ENCODE measurements around the gene CBR1.
"Not testable (repeated sequence)": the region's sequence is repeated elsewhere in the genome, so short reads cannot be mapped to it uniquely, and the experiment has no call there.

Gene CBR1

DNA sequence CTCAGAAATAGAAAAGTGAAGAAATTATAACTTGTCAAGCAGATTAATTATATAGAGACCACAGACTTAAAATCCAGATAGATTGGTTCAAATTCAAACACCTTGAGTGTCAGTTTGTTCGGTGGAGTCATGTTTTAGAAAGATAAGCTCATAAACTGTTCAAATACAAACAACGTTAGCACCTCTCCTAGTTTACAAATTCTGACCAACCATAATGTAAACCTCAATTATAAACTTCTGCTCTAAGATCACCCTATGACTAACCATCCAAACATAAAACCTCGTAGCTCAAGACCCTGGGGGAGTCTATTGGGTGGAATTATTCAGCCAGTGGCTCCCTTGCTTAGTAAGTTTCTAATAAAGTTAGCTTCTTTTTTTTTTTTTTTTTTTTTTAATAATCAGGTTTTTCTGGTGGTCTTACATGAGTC, 12.4 kb downstream of the CBR1 start:
- DNase-seq: no peak

DNA sequence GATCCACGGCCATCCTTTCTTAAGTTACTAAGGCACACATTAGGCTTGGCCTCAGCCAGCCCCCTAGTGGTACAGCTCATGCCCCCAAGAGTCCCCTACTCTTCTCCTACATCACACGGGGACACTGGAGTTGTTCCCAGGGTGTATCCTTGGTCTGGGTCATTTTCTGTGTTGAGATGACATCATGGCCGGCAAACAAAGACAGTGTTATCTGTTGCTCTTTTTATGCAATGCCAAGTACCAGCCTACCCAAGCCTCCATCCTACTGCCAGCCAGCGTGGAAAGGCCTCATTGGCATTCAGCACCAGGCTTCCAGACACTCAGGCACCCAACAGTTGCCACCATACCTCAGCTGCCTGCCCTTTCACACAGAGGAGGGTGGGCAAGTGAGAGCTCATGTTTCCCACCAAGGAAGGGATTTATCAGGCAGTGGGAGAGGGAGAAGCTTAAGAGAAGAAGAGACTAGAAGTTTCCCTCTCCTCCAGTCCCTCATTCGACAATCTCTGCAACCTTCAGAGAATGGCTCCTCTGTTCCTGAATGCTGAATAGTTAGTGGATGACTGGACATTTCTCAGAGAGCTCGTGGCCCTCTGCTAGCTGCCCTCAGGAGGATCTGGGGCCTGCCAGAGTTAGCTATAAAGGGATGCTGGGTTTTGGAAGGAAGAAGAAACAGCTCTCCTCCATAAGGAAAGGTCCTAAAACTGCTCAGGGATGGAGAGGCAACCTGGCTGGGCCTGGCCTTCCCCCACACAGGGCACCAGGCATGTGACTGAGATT, 17.7 kb downstream of the CBR1 start:
- no peak for DNase-seq

DNA sequence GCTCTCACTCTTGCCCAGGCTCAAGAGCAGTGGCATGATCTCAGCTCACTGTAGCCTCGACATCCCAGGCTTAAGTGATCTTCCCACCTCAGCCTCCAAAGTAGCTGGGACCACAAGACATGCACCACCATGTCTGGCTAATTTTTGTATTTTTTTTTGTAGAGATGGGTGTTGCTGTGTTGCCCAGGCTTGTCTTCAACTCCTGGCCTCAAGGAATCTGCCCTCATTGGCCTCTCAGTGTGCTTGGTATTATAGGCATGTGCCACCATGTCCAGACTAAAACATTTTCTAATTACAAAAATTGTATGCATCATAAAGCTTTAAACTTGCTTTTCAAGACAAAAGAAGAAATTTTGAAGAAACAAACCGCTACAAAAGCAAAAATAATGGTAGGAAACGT, 20.1 kb downstream of the CBR1 start:
- DNase-seq: no peak

DNA sequence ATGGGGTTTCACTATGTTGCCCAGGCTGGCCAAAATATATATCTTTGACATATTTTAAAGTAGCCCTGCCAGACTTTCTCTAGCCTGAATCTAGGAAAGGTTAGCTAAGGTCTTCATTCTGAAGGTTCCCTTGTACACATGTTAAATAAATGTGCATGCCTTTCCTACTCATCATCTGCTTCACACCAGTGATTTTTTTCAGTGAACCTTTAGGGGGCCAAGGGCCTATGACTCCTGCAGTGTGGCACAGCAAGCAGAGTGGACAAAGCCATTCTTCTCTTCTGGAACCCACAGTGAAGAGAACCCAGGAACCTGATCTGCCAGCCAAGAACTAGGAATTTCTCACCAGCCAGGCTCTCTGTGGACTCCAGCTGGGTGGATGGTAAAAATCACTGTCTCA, 22.9 kb downstream of the CBR1 start:
- DNase-seq: no peak

DNA sequence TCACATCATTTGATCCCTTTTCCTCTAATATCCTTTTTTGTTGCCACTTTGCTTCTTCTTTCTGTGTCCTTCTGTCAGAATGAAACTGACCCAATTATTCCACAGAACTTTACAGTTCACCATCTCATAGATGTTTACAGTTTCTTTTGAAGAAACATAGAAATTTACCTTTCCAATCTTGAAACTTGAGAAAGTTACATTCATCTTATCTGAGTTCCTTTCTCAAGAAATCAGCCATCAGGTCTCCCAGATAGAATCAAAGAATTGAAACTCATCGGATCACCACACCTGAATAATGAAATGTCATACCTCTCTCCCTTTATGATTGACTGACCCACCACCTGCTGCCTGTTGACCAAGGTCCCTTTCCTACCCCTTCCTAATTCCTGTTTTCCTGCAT, 23.7 kb downstream of the CBR1 start:
- DNase-seq: no peak

DNA sequence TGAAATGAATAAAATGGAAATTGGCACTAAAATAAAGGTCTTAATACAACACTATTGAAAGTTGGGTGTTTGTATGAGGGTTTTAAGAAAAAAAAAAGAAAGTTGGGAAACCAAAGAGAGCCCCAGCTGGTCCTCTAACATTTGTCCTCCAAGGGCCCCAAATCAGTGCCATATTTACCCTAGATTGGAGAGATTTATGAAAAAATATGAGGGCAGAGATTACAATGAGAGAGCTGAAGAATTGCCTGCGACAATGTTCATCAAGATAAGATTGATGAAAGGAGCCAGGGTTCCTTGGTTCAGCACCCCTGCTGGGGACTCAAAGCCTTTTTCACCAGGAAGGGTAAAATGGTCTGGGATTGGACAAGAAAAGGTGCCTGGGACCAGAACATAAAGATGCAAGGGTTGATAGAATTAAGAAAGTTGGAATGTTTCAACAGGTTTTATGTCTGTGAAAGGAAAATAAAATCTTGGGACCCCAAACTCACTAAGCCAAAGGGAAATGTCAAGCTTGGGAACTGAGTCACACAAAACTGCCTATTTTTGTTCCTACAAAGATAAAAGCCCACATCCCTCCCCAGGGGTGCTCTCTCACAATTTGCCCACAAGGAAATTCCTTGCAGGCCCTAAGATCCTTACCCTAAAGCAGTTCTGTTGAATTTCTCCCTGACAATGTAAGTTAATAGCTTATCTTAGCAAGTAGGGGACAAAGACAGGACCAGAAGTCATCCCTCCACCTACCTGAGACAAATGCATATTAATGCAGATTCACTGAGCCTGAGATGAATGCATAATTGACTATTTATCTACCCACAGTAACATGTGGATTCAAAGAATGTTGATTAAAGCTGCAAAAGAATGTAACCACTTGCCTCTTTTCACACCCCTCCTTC, 26.8 kb downstream of the CBR1 start:
- DNase-seq: no peak

DNA sequence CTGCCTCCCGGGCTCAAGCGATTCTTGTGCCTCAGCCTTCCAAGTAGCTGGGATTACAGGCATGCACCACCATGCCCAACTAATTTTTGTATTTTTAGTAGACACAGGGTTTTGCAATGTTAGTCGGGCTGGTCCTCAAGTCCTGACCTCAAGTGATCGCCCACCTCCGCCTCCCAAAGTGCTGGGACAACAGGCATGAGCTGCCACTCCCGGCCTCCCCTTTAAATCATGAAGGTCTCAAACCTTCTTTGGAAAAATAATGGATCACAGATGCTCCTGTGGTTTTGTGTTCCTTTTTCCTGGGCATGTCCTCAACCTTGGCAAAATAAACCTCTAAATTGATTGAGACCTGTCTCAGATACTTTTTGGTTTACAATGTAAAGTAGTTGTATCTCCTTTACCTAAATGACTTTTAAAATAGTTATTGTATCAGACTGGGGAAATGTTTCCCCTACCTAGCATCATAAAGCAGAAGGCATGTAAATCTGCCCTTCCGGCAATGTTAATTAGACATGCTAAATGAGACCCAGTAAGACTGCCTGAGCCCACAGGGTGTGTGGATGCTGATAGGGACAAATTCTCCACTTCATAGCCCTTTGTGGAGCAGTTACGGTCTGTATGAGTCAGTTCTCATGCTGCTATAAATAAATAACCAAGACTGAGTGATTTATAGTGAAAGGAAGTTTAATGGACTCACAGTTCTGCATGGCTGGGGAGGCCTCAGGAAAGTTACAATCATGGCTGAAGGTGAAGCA, 27.8 kb downstream of the CBR1 start:
- DNase-seq: no peak

DNA sequence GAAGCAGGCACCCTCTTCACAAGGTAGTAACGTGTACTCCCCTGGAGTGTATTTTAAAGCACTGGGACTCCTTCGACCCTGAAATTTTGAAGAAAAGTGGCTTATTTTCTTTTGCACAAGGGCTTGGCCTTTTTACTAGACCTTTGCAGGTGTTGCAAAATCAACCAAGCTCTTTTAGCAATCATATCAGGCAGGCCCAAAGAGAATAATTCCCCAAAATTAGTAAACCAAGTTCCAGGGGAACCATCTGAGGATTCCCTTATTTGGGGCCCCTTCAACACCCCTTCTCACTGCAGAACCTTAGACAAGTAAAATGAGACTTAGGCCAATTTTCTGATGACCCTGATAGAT, 28.3 kb downstream of the CBR1 start:
- no peak for DNase-seq

DNA sequence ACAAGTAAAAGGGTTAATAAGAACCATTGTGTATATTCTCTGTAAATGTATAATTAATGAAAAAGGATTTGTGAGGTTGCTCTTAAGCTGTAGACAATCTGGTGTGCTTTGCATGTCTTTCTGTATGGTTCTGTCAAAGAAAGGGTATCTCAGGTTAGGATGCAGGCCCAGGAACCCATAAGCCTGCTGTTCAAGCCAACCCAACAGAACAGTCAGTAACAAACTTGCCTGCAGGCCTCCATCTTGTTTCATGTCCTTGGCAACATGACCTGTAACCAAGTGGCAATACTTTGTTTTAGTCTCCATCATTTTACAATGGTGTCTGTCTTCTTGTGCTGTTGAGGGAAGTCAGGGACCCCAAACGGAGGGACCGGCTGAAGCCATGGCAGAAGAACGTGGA, 29.2 kb downstream of the CBR1 start:
- no peak for DNase-seq

DNA sequence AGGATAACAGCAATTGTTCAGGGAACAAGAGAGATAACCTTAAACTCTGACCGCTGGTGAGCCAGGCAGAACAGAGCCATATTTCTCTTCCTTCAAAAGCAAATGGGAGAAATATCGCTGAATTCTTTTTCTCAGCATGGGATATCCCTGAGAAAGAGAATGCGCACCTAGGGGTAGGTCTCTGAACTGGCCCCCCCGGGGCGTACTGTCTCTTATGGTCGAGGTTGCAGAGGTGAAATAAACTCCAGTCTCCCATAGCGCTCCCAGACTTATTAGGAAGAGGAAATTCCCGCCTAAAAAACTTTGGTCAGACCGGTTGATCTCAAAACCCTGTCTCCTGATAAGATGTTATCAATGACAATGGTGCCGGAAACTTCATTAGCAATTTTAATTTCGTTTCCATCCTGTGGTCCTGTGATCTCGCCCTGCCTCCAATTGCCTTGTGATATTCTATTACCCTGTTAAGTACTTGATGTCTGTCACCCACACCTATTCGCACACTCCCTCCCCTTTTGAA, 29.9 kb downstream of the CBR1 start:
- not testable (repeated sequence) for DNase-seq

DNA sequence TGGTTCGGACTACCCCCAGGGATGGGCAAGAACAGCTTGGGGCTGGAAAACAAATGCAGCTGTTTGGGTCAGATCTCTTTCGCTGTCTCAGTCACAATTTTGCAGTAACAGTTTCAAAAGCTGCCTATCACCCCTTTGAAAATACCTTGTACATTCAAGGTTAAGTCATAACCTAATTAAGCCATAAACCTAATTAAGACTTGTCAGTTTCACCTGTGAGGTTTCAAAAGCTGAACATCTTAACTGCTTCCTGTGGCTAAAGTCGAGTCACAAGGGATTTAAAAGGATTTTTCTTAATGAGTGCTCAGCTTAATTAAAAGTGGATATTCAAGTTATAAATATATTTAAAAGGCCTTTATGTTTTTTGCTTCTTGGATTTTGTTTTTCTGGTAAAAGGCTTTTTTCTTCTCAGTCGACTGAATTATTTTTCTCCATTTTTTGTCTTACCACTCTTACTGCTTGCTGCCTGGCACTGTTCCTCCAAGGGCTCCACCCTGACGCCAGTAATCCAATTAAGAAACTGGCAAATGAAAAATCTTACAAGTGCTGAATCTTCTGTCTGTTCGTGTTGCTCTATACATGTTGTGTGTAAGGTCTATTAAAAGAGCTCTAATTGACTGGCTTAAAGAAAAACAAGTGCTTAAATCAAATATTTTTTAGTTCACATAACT, 31.3 kb downstream of the CBR1 start:
- no peak for DNase-seq

DNA sequence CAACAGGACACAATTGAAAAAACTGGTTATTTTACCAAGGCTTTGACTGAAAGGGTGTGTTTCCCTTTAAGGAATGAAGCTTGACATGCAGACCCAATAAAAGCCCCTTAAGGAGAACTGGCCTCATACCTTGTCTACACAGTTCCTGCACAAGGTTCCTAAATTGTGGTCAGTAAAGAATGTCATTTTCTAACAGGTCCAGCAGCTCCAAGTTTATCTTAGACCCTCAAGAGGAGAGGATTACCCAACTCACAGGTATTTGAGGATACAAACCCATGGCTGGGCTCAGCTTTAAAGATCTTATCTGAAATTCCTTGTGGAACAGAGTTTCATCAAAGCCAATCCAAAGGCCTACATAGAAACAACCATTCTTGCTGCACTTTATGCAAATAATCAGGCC, 33.6 kb downstream of the CBR1 start:
- no peak for DNase-seq

DNA sequence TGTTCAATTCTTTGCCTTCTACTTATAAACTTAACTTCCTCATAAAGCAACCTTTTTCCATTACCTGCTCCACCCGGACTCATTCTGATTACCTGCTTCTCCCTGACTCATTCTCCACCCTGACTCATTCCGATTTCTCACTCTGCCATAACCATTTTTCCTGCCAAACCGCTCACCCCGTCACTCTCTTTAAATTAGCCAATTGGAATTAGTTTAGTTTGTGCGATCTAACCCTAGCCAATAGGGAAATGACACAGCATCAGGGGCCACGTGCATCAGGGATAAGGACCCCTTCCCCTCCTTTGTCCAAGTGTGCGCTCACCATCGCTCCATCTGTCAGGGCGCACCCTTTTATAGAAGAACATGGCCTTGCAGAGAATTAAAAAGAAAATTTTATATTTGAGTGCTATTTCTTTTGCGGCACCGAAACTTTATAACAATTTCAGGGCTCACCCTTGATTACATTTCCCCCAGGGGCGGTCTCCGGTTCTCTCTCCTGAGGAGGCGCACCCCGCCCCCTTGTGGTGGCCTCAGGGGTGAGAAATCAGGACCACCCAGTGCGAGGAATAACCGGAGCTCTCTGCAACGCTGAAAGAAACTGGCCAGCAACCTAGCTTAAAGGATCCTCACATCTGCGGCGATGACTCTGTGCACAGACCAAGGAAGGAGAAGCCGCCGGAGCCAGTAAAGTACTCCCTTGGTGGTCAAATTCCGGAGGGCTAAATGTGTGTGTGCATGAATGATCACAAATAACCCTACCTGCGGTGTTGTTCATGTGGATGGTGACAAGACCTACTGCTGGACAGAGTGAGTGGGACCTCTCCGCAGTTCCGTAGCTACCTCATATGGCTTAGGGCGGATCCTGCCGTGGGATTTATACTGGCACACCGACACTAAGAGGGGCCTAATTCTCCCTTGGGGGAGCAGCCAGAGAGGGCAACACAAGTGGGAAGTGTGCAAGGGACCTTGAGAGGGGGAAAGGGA, 34.8 kb downstream of the CBR1 start:
- DNase-seq: no peak

DNA sequence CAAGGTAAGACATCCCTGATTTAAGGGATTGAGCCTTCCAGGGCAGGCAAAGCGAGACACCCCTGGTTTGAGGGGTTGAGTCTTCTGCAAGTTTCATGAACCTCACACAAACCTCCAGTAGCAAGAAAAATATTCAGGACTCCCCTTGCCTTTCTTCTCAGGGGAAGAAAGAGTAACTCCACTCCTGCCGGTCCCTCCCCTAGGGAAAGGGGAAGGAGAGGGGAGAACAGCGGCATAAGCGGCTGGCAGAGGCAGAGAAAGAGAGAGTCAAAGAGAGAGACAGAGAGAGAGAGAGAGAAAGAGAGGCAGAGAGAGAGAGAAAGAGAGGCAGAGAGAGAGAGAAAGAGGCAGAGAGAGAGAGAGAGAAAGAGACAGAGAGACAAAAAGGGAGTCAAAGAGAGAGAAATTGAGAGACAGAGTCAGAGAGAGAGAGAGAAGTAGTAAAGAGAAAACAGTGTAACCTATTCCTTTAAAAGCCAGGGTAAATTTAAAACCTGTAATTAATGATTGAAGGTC, 35.6 kb downstream of the CBR1 start:
- no peak for DNase-seq

DNA sequence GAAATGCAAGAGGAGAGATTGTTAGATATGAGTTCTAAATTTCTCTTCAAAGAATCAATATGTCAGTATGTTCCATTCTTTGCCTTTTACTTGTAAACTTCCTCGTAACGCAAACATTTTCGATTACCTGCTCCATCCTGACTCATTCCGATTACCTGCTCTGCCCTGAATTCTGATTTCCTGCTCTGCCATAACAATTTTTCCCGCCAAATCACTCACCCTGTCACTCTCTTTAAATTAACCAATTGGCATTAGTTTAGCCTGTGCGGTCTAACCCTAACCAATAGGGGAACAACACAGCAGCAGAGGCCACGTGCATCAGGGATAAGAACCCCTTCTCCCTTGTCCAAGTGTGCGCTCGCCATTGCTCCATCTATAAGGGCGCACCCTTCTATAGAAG, 40.0 kb downstream of the CBR1 start:
- no peak for DNase-seq

DNA sequence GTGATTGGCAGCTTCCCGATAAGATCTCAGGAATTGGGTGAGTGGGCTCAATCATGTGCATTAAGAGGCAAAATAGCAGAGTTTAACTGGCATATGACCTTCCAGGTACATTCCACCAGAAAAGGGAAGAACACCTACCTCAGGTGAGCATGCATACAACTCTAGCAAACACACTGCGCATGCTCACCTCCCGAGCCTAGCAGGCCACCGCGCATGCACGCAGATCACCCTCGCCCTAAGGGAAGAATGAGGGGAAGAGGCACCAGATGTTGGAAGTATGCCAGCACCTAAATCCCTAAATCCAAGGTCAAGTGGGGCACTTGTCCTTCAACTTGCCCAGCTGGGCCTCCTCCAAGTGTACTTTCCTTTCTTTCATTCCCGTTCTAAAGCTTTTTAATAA, 41.4 kb downstream of the CBR1 start:
- no peak for DNase-seq

DNA sequence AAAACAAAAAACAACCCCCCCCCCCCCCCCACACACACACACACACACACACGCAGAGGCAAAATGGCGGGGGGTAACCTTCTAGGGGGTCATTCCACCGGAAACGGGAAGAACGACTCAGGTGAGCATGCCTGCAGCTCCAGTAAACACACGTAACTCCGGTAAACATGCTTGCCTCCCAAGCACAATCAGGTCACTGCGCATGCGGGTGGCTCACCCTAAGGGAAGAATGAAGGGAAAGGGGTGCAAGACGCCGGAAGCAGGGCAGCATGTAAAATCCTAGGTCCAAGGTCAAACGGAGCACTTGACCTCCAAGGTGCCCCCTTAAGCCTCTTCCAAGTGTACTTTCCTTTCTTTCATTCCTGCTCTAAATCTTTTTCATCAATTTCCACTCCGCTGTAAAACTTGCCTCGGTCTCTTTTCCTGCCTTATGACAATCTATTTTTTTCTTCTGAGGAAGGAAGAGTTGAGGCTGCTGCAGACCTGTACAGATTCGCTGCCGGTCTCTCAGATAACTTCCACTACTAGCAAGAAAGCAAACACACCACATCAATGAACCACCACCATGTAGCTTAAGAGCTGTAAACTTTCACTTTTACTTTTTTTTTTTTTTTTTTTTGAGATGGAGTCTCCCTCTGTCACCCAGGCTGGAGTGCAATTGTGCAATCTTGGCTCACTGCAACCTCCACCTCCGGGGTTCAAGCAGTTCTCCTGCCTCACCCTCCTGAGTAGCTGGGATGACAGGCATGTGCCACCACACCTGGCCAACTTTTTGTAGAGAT, 44.0 kb downstream of the CBR1 start:
- peak; percentile 79 for DNase-seq

DNA sequence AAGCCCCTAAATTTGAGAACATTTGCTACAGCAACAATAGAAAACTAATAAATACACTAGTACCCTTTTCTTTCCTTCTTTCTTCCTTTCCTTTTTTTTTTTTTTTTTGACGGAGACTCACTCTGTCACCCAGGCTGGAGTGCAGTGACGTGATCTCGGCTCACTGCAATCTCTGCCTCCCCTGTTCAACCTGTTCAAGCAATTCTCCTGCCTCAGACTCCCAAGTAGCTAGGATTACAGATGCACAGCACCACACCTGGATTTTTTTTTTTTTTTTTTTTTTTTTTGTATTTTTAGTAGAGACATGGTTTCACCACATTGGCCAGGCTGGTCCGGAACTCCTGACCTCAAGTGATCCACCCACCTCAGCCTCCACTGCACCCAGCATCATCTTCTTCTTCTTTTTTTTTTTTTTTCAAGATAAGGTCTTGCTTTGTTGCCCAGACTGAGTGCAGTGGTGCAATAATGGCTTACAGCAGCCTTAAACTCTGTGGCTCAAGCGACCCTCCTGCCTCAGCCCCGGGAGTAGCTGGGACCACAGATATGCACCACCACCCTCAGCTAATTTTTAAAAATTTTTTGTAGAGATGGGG, 45.4 kb downstream of the CBR1 start:
- no peak for DNase-seq

DNA sequence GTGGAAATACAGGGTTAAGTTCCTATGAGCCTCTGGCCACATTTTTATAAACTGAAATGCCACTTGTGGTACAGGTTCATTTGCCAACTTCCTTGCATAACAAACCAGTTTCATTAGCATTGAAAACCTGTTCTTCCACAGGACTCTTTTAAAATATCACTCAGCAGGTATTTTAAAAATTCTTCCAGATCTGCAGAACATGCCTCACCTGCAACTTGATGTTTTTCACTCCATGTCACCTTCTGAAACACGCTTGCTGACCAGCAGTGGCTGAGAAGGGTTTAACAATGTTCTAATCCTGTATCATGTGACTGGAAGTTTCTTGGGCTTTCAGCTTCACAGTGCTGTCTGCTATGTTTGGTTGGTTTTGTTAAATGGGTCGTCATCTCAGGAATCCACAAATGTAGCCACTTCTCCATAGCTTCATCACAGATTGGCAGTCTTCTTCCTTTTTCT, 47.5 kb downstream of the CBR1 start:
- DNase-seq: no peak

DNA sequence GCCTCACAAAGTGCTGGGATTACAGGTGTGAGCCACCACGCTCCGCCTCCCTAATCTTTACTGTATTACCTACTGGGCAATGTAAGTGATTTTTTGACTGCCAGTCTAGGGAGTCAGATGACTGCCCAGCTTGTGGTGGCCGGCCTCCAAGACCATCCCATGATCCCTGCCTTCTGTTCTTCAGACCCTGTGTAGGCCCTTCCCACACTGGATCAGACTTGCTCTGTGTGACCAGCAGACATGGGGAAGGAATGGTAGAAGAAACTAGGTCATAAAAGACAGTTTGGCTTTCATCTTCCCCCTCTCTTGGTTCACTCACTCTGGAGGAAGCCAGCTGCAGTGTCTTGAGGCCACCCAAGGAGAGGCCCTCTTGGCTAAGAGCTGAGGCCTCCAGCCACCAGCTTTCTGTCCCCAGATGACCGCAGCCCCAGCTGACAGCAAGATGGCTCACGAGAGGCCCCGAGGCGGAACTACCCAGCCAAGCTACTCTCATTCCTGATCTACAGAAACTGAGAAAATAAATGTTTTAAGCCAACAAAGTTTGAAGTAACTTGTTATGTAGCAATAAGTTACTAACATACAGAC, 50.6 kb downstream of the CBR1 start:
- DNase-seq: no peak
